ENCODE data around the gene BRF1. TPM values are rescaled to one million over a fixed set of nuclear protein-coding genes. Genes with fewer than 3 reads are reported as not detected.

BRF1 gene
- total and polyA plus RNA-seq, 2 donors from 2014 or later, result 19.3 to 34.1 TPM

GRCh38 chr14:105312973-105313372 lies 12.2 kb upstream of the BRF1 start:
- H3K4me1 ChIP-seq (ENCODE audit: control insufficient read depth in 2 of 3, insufficient read depth in 2 of 3, low read depth in 1 of 3, low read length in 3 of 3), result peaks cover 0 to 20% (median 6%) of the 10 kb centered on the region in 3 donors
- intact Hi-C loops (cut with DNase I), result no loop called here
- H3K27ac ChIP-seq (ENCODE audit: low read depth in 2 of 2, low read length in 2 of 2), result no peak overlapping the region
- H3K27me3 ChIP-seq (ENCODE audit: control insufficient read depth, insufficient read depth, low read length), result no peaks in the 10 kb centered on the region
- no peak overlapping the region for H3K4me3 ChIP-seq (ENCODE audit: low read length in 3 of 3)
- H3K36me3 ChIP-seq (ENCODE audit: control insufficient read depth in 2 of 3, insufficient read depth in 3 of 3, low read length in 3 of 3), result no peaks in the 10 kb centered on the region
- FAIRE-seq (no peak), DNase-seq (peak in 1 of 5 donors; percentile 73)
- no peaks in the 10 kb centered on the region for H3K9me3 ChIP-seq (ENCODE audit: control insufficient read depth in 2 of 3, insufficient read depth in 1 of 3, low read length in 3 of 3)
- no peak overlapping the region for H3K9ac ChIP-seq (ENCODE audit: low read length in 3 of 3)
- TF ChIP-seq CTCF (IDR thresholded peaks at IDR 0.05; ENCODE audit: borderline replicate concordance, extremely low read depth, insufficient read depth), result no peak

GRCh38 chr14:105311838-105312237 lies 11.0 kb upstream of the BRF1 start:
- Histone ChIP-seq H3K27ac (ENCODE audit: low read depth in 2 of 2, low read length in 2 of 2) (no peak overlapping the region), H3K9ac (ENCODE audit: low read length in 3 of 3) (no peak overlapping the region), H3K9me3 (ENCODE audit: control insufficient read depth in 2 of 3, insufficient read depth in 1 of 3, low read length in 3 of 3) (no peaks in the 10 kb centered on the region), H3K36me3 (ENCODE audit: control insufficient read depth in 2 of 3, insufficient read depth in 3 of 3, low read length in 3 of 3) (no peaks in the 10 kb centered on the region), H3K4me3 (ENCODE audit: low read length in 3 of 3) (no peak overlapping the region), H3K27me3 (ENCODE audit: control insufficient read depth, insufficient read depth, low read length) (no peaks in the 10 kb centered on the region), H3K4me1 (ENCODE audit: control insufficient read depth in 2 of 3, insufficient read depth in 2 of 3, low read depth in 1 of 3, low read length in 3 of 3) (peaks cover 0 to 11% (median 6%) of the 10 kb centered on the region in 3 donors)
- DNase-seq, result no peak
- intact Hi-C loops (cut with DNase I), result no loop called here
- FAIRE-seq, result no peak
- TF ChIP-seq CTCF (IDR thresholded peaks at IDR 0.05; ENCODE audit: borderline replicate concordance, extremely low read depth, insufficient read depth), result no peak

GRCh38 chr14:105309371-105309770 lies 8.6 kb upstream of the BRF1 start:
- FAIRE-seq (no peak), DNase-seq (no peak)
- no peak overlapping the region for H3K9ac ChIP-seq (ENCODE audit: low read length in 3 of 3)
- no peak for TF ChIP-seq CTCF (IDR thresholded peaks at IDR 0.05; ENCODE audit: borderline replicate concordance, extremely low read depth, insufficient read depth)
- peaks cover 0 to 3% (median 0%) of the 10 kb centered on the region in 3 donors for H3K4me1 ChIP-seq (ENCODE audit: control insufficient read depth in 2 of 3, insufficient read depth in 2 of 3, low read depth in 1 of 3, low read length in 3 of 3)
- intact Hi-C loops (cut with DNase I), result no loop called here
- no peak overlapping the region for H3K27ac ChIP-seq (ENCODE audit: low read depth in 2 of 2, low read length in 2 of 2)
- no peaks in the 10 kb centered on the region for H3K36me3 ChIP-seq (ENCODE audit: control insufficient read depth in 2 of 3, insufficient read depth in 3 of 3, low read length in 3 of 3)
- no peak overlapping the region for H3K4me3 ChIP-seq (ENCODE audit: low read length in 3 of 3)
- no peaks in the 10 kb centered on the region for H3K9me3 ChIP-seq (ENCODE audit: control insufficient read depth in 2 of 3, insufficient read depth in 1 of 3, low read length in 3 of 3)
- H3K27me3 ChIP-seq (ENCODE audit: control insufficient read depth, insufficient read depth, low read length), result no peaks in the 10 kb centered on the region

Measured in kidney (tissue), 14 donors.